GM21619 (cell line): Measurements from ENCODE around the gene REG4.
"Not testable (repeated sequence)": the region's sequence is repeated elsewhere in the genome, so short reads cannot be mapped to it uniquely, and the experiment has no call there.

ENCODE experiments used
- ATAC-seq: cut with Tn5 transposase; IDR thresholded peaks from one replicate; pipeline ENCODE4 v1.9.1; 2021; ENCODE audit not compliant: unreplicated experiment

Gene REG4

GRCh38 chr1:119808491-119808890, 2.8 kb downstream of the REG4 start:
- ATAC-seq: no peak

GRCh38 chr1:119806489-119806888, 4.8 kb downstream of the REG4 start:
- ATAC-seq: no peak

GRCh38 chr1:119805746-119806145, 5.5 kb downstream of the REG4 start:
- ATAC-seq: no peak

- no peak for ATAC-seq
Observed at GRCh38 chr1:119805247-119805646, 6.0 kb downstream of the REG4 start.

GRCh38 chr1:119799599-119800177, 11.6 kb downstream of the REG4 start:
- no peak for ATAC-seq

GRCh38 chr1:119799003-119799402, 12.3 kb downstream of the REG4 start:
- ATAC-seq: no peak

GRCh38 chr1:119797606-119798005, 13.7 kb downstream of the REG4 start:
- ATAC-seq: no peak

GRCh38 chr1:119797162-119797561, 14.1 kb downstream of the REG4 start:
- ATAC-seq: no peak

- ATAC-seq: no peak
Observed at GRCh38 chr1:119795261-119796200, 15.7 kb downstream of the REG4 start.

GRCh38 chr1:119794876-119795240, 16.4 kb downstream of the REG4 start:
- no peak for ATAC-seq

GRCh38 chr1:119794230-119794875, 16.9 kb downstream of the REG4 start:
- ATAC-seq: no peak

GRCh38 chr1:119791377-119791776, 19.9 kb downstream of the REG4 start:
- no peak for ATAC-seq

GRCh38 chr1:119790451-119791198, 20.6 kb downstream of the REG4 start:
- no peak for ATAC-seq

- ATAC-seq: no peak
Observed at GRCh38 chr1:119787776-119788175, 23.5 kb downstream of the REG4 start.

GRCh38 chr1:119786473-119787050, 24.7 kb downstream of the REG4 start:
- ATAC-seq: not testable (repeated sequence)

GRCh38 chr1:119786046-119786445, 25.2 kb downstream of the REG4 start:
- not testable (repeated sequence) for ATAC-seq

- no peak for ATAC-seq
Observed at GRCh38 chr1:119784191-119784781, 27.0 kb downstream of the REG4 start.

- ATAC-seq: no peak
Observed at GRCh38 chr1:119783354-119784185, 27.7 kb downstream of the REG4 start.

GRCh38 chr1:119782631-119783325, 28.5 kb downstream of the REG4 start:
- no peak for ATAC-seq
